Mucosa of descending colon (tissue), 3 donors: ENCODE data around the gene EIF4G3. TPM values are rescaled to one million over a fixed set of nuclear protein-coding genes. Genes with fewer than 3 reads are reported as not detected.
"Not testable (repeated sequence)": the region's sequence is repeated elsewhere in the genome, so short reads cannot be mapped to it uniquely, and the experiment has no call there.

ENCODE experiments used
- ATAC-seq: fragments of 200-7000 bp; cut with Tn5 transposase; one replicate; pipeline ENCODE4 v1.9.1; 2020; ENCODE audit warnings: mild to moderate bottlenecking, moderate library complexity
- DNase-seq, 3 donors: peaks; one replicate each; pipeline ENCODE4 v3.0.0-alpha.2; 2020
- H3K36me3 ChIP-seq: fragments of 200-600 bp; one replicate; pipeline ENCODE4 v1.8.0; 2021; ENCODE audit warnings: low read depth, mild to moderate bottlenecking
- H3K4me1 ChIP-seq: fragments of 200-600 bp; one replicate; pipeline ENCODE4 v1.8.0; 2021; ENCODE audit warnings: low read depth, mild to moderate bottlenecking
- H3K4me3 ChIP-seq: fragments of 200-600 bp; one replicate; pipeline ENCODE4 v1.8.0; 2021; ENCODE audit warnings: mild to moderate bottlenecking
- H3K9me3 ChIP-seq: fragments of 200-600 bp; one replicate; pipeline ENCODE4 v1.8.0; 2021; ENCODE audit warnings: mild to moderate bottlenecking
- intact Hi-C, 2 donors: fragments of 100-400 bp; cut with DNase I in 1 of 2; cut with micrococcal nuclease in 1 of 2; formaldehyde crosslinking; loops; one replicate each; pipeline versions ENCODE4 v1.11.0 to v1.11.1; 2022; cut with DNase I, micrococcal nuclease
- total RNA-seq, 3 donors: library from RNA; stranded (reverse); fragmentation: NEBNext Ultra II Directional in 2 of 3; extraction: Animal tissue kit (Norgen Biotek cat#: 25700) in 2 of 3; gene quantifications; one replicate each; pipeline versions ENCODE4 v1.2.1 to v1.2.4, GENCODE V29; 2021 to 2023
- TF ChIP-seq, protein P1 (sequence below): fragments of 200-600 bp; IDR thresholded peaks from one replicate; pipeline ENCODE4 v1.8.0; 2022; ENCODE audit warnings: antibody characterized with exemption, mild to moderate bottlenecking
- donor health status: DM: no; HTN: no; CAD: no; lungs with moderate emphysema.
- donor health status: DM: no; HTN: no; CAD: no.
- donor health status: DM: no; HTN: yes; CAD: no.

EIF4G3 gene
- total RNA-seq, 3 donors from 2014 or later = 59.5 to 106 (median 90.8) TPM

DNA sequence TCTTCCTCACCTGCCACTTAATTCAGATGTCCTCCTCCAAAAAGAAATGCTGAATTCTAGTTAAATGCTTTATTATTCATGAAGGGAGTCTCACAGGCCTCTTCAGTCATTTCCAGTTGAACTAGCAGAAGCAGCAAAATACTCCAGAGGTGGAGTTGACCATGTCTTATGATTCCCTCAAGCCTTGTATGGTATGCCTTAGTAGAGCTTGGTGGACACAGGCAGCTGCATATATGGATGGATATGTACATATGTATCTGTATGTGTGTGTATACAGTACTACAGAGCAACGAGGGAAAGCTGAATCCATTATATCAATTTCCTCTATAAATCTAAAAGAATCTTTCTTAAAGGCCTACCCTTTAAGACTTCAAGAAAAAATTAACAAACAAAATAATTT lies 306.0 kb downstream of the EIF4G3 start:
- ATAC-seq (no peak), DNase-seq (no peak)
- no peaks in the 10 kb centered on the region for H3K9me3 ChIP-seq
- TF ChIP-seq, protein P1, sequence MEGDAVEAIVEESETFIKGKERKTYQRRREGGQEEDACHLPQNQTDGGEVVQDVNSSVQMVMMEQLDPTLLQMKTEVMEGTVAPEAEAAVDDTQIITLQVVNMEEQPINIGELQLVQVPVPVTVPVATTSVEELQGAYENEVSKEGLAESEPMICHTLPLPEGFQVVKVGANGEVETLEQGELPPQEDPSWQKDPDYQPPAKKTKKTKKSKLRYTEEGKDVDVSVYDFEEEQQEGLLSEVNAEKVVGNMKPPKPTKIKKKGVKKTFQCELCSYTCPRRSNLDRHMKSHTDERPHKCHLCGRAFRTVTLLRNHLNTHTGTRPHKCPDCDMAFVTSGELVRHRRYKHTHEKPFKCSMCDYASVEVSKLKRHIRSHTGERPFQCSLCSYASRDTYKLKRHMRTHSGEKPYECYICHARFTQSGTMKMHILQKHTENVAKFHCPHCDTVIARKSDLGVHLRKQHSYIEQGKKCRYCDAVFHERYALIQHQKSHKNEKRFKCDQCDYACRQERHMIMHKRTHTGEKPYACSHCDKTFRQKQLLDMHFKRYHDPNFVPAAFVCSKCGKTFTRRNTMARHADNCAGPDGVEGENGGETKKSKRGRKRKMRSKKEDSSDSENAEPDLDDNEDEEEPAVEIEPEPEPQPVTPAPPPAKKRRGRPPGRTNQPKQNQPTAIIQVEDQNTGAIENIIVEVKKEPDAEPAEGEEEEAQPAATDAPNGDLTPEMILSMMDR = no peak
- H3K36me3 ChIP-seq = no peaks in the 10 kb centered on the region
- no peak overlapping the region for H3K4me3 ChIP-seq
- peaks cover 5% of the 10 kb centered on the region for H3K4me1 ChIP-seq
- intact Hi-C loops = no loop called here

DNA sequence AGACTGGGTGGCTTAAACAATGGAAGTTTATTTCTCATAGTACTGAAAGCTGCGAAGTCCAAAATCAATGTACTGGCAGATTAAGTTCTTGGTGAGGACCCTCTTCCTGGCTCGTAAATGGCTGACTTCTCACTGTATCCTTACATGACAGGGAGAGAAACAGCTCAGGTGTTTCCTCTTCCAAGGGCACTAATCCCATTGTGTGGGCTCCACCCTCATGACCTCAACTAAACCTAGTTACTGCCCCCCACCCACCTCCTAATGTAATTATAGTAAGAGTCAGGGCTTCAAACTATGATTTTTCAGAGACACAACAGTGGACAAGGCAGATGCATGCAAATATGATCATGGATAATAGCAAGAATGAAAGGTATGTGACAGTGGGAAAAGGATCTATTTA lies 308.4 kb downstream of the EIF4G3 start:
- DNase-seq (no peak), ATAC-seq (no peak)
- intact Hi-C loops = no loop called here
- no peaks in the 10 kb centered on the region for H3K4me1 ChIP-seq
- no peaks in the 10 kb centered on the region for H3K36me3 ChIP-seq
- H3K9me3 ChIP-seq = no peaks in the 10 kb centered on the region
- H3K4me3 ChIP-seq = no peak overlapping the region
- TF ChIP-seq, protein P1 = no peak

DNA sequence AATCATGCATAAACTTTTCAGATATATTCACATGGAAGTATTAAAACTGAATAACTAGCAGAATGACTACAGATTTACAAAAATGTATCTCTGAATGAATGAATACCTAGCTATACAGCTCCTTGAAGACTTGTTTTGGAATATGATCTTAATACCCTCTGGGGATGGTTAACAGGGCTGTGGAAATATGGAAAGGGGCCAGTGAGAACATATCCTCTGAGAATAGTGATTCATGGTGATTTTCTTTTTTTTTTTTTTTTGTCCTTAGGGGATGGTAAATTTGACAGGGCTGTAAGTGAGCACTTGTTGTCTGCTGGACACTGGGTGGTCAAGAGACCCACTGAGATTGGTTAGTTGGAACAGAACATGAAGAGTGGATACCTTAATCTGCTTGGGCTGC lies 308.9 kb downstream of the EIF4G3 start:
- no peak for ATAC-seq
- intact Hi-C loops = no loop called here
- Histone ChIP-seq H3K9me3 (no peaks in the 10 kb centered on the region), H3K4me3 (no peak overlapping the region), H3K36me3 (no peaks in the 10 kb centered on the region), H3K4me1 (no peaks in the 10 kb centered on the region)
- TF ChIP-seq, protein P1 = no peak
- no peak for DNase-seq

DNA sequence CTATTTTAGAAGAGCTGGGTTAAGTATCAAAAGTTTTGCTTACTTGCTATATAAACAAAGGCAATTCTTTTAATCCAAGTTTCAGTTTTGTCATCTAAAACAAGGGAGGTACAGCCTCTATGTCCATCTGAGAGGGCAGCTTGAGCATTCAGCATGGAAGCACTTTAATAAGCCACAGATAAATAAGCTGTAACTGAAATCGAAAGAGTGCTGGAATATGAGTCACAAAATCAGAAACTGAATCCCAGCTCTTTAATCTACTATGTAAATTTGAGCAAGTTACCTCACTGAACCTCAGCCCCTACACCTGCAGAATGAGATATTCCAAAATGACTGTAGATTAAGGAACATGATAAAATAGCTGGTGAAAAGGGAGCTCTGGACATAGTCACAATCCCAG lies 309.6 kb downstream of the EIF4G3 start:
- H3K9me3 ChIP-seq = no peaks in the 10 kb centered on the region
- no peaks in the 10 kb centered on the region for H3K4me1 ChIP-seq
- H3K36me3 ChIP-seq = no peaks in the 10 kb centered on the region
- DNase-seq (no peak), ATAC-seq (peak; percentile 40)
- H3K4me3 ChIP-seq = no peak overlapping the region
- intact Hi-C loops = no loop called here
- TF ChIP-seq, protein P1 = no peak

DNA sequence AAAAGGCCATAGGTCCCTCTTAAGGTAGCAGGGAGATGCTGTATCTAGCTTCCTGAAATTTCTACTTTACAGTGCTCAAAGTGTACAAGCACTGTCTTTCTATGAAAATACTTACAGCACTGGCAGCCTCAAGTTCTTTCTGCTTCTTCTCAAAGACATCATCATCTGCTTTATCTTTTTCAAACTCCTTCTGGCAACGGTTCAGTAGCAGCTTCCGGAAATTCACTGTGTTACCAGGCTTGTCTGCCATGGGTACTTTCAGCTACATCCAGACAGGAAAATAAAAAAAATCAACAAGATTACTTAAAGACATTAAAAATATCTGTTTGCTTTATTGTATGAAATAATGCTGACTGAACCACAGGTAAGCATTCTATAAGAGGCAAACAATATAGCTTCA lies 311.7 kb downstream of the EIF4G3 start:
- ATAC-seq (no peak), DNase-seq (no peak)
- TF ChIP-seq, protein P1 = no peak
- intact Hi-C loops = no loop called here
- no peaks in the 10 kb centered on the region for H3K9me3 ChIP-seq
- H3K4me3 ChIP-seq = no peak overlapping the region
- no peaks in the 10 kb centered on the region for H3K4me1 ChIP-seq
- no peaks in the 10 kb centered on the region for H3K36me3 ChIP-seq

DNA sequence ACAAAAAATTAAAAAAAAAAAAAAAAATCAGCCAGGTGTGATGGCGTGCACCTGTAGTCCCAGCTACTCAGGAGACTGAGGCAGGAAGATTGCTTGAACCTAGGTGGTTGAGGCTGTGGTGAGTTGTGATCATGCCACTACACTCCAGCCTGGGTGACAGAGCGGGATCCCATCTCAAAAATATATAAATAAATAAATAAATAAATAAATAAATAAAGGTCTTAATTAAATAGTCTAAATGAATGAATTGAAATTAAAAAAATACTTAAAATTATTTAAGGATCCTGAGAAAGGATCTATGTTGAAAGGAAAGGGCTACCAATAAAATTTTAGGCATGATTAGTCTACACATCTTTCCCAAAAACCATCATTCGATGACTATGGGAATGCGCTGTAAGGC lies 322.2 kb downstream of the EIF4G3 start:
- Histone ChIP-seq H3K36me3 (peaks cover 9% of the 10 kb centered on the region), H3K4me3 (no peak overlapping the region), H3K9me3 (no peaks in the 10 kb centered on the region), H3K4me1 (no peaks in the 10 kb centered on the region)
- TF ChIP-seq, protein P1 = no peak
- DNase-seq = no peak
- intact Hi-C loops = no loop called here
- ATAC-seq = no peak

DNA sequence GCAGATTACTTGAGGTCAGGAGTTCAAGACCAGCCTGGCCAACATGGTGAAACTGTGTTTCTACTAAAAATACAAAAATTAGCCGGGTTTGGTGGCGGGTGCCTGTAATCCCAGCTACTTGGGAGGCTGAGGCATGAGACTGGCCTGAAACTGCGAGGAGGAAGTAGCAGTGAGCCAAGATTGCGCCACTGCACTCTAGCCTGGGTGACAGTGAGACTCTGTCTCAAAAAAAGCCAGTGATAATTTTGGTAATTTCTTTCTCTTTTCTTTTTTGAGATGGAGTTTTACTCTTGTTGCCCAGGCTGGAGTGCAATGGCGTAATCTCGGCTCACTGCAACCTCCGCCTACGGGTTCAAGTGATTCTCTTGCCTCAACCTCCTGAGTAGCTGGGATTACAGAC lies 324.9 kb downstream of the EIF4G3 start:
- intact Hi-C loops, H3K9me3 ChIP-seq, H3K4me1 ChIP-seq, H3K4me3 ChIP-seq, DNase-seq, ATAC-seq: not testable (repeated sequence)
- peaks cover 15% of the 10 kb centered on the region for H3K36me3 ChIP-seq
